Amniotic epithelial cell (primary cell): ENCODE data around the gene STRIP1.

Experiments
- DNase-seq: peaks from one replicate; pipeline ENCODE4 v3.0.0-alpha.2; 2010; ENCODE audit warnings: low read depth

Gene STRIP1

DNA sequence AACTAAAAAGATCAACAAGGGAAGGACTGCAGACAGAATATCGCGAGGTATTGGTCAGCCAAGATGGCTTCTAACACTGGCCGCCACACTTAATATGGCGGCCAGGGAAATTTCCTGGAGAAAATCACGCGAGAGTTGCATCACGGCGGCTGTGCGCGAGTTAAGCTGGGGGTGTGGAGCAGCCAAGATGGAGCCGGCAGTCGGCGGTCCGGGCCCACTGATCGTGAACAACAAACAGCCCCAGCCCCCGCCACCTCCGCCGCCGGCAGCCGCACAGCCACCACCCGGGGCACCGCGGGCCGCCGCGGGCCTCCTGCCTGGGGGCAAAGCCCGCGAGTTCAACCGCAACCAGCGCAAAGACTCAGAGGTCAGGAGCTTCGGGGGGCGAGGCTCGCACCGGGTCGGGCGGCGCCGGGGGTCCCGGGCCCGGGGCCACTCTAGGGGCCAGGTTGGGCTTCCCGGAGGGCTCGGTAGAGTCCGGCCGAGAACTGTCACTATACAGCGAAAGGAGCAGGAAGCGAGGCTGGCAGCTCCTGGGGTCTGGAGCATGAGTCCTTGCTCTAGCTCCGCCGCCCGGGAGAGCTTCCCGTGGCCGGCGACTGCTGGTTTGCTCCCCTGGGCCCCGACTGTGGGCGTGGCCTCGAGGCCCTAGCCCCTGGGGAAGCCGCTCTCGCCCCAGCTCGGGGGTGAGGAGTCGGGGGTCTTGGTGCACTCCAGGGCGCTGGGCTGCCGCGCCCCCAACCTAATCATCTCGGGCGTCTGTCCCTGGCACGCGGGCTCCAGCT, at the start of gene STRIP1:
TSS of gene STRIP1 (plus strand) at position 174 of the 785 bp plus-strand sequence. CDS start at position 188, 14 bp downstream.
- peak; percentile 95 for DNase-seq

DNA sequence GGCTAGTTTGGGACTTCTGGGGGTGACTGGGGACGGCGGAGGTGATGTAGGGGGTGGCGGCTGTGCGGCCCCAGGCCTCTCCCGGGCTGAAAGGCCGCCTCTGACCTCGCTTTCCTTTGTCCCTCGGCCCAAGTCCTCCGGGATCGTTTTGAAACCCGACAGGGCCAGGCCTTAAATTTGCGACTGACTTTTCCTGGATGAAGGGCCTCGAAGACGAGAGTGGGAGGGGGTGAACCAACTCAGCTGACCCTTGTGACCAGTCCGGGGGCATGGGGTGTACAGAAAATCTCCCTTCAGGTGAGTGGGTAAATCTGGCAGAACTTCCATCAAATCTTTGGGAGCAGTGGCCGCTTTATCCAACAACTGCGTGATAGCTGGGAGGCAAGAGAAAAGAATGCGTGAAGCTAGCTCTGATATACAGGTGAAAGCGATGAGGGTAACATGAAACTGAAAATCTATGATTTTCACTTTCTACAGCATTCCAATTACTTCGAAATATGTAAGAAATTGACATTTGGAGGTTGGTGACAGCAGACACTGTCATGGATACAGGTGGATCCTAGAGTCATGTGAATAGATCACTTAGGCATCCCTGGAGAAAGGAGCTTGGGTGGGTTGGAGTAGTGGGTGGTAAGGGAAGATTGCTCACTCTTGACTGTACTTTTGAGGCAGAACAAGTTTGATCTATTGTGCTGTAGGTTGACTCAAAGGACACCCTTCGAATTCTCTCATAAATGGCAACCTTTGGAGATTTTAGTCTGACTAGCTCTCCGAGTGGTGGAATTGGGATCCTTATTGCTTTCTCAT, 49.0 kb upstream of the STRIP1 start:
- DNase-seq = no peak

DNA sequence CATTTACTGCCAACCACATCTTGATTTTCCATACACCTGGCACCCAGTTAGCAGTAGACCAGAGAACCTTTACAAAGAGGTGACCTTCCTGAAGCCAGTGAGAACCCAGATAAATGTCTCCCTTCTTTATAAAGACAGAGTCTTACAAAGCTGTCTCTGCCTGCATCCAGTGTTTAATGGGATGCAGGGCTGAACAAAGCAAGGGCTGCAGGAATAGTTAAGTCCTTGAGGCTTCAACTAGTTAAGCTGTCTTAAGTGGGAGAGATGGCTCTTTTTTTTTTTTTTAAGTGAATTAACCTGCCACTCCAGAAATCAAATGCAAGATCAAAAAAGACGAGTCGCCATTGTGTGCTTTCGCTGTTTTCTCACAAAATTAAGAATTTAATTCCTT, 48.4 kb upstream of the STRIP1 start:
- no peak for DNase-seq

DNA sequence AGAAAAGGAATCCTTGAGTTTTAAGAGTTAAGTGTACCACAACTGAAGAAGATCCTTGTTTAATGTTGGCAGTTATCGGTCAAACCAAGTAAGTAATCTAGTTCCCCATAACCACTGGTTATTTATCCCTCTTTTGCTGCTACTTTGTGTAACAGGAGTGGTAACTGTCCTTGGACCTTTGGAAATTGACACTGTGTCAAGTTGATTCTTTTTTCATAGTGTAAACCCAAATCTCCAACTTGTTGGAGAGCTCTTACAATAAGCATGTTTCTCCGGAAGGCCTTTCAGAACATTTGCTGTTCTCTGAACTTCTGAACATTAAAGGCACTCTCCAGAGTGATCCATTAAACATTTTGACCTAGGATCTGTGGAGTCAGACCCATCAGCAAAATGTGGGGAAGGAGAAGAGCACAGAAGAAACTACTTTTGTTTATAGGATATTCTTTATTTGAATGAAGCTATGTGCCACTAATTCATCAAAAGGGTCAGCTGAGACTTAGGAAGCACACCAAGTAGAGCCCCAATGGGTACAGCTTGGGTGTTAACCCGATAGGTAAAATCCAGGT, 46.0 kb upstream of the STRIP1 start:
- no peak for DNase-seq

GRCh38 chr1:109989506-109990301, 44.7 kb upstream of the STRIP1 start:
- DNase-seq = no peak

DNA sequence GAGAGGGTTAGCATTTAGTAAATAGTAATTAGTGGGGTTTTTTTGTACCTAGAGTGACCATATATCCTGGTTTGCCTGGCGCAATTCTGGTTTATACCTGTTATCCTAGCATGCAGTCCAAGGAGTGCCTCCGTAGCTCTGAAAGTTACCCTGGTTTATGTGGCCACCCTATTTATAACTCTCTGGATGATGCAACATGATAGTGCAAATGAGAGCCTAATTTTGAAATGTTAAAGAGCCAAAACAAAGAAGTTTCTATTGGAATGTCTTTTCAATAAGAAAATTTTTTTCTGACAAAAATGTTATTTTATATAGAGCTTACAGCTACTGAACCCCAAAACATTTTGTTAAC, 44.1 kb upstream of the STRIP1 start:
- no peak for DNase-seq

DNA sequence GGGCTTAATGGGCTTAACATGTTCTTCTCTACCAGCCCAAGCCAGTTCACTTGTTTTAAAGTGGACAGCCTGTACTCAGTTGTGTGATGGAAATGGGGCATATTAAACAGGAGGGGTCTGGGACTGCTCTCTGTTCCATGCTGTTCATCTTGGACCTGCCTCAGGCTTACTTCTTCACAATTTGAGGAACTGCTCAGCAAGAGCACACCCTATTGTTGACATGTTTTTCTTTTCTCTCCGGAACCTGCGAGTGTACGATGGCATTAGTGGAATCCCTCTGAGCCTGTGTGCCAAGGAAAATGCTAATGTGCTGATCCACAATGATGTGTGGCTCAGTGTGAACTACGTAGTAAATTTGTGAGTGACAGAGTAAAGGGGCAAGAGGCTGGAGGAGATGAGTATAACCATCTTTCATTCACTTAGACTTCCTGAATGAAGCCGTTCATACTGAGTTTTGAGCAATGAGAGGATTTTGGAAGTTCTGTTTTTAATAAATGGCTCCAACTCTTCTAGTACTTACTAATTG, 43.0 kb upstream of the STRIP1 start:
- DNase-seq = no peak

- peak; percentile 84 for DNase-seq
Observed at GRCh38 chr1:109993885-109994284, 40.5 kb upstream of the STRIP1 start.

DNA sequence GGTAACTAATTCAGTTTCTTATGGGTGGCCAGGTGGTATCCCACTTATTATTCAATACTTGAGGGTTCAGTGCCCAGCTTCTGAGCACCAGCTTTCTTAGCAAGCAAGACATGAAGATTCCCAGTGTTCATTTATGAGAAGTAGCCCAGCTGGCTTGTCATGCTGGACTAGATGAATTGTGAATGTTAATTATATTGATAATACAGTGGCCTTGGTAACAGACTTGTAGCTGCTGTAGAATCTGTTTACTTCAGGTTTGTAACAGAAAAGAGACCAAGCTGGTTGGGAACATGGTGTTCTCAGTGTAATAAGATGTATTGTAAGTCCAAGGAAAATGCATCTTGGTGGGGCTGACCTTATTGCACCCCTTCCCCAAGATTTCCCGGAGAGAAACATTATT, 39.8 kb upstream of the STRIP1 start:
- DNase-seq = peak; percentile 32

GRCh38 chr1:109995536-109995935, 38.9 kb upstream of the STRIP1 start:
- peak; percentile 65 for DNase-seq

DNA sequence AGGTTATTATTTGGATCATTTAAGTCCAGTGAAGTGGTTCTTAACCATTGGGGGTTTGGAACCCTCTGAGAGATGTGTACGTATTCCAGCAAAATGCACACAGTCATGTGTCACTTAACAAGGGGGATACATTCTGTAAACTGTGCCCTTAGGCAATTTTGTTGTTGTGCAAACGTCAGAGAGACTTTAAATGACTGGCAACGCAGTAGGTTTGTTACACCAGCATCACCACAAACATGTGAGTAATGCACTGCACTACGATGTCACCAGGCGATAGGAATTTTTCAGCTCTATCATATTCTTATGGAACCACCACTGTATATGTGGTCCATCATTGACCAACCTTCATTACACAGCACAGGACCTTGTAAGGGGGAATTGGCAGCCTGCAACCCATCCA, 37.9 kb upstream of the STRIP1 start:
- DNase-seq = peak; percentile 86

GRCh38 chr1:109997204-109997866, 37.1 kb upstream of the STRIP1 start:
- DNase-seq = no peak

DNA sequence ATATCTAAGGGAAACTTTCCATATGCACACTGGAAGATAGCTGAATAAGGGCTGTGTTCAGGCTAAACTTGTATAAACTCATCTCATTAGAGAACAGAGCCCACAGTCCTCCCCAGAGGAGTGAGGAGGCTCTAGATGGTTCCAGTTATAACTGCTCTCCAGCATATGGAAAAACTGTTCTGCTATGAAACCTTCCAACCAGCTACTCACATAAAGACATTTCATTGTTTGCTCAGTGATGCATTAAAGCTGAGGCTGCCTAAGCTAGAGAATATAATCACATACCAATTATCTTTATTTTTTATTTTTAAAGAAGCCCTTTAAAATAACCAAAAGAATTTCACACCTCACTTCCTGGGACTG, 36.6 kb upstream of the STRIP1 start:
- no peak for DNase-seq

DNA sequence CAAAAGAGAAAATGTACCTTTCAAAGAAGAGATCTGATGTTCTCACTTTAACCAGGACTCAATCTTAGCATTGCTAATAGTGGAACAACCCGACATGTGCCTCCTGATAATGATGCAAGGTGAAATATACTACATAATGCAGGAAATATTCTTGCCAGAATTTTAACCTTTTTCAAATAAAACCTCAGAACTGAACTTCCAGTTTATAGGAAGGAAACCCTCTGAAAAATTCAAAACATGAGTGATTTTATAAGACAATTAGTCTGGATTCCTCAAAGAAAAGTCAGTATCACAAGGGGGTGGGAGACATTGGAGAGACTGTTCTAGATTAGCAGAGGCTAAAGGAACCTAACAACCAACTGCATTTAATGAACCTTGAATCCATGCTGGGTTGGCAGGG, 31.7 kb upstream of the STRIP1 start:
- no peak for DNase-seq

DNA sequence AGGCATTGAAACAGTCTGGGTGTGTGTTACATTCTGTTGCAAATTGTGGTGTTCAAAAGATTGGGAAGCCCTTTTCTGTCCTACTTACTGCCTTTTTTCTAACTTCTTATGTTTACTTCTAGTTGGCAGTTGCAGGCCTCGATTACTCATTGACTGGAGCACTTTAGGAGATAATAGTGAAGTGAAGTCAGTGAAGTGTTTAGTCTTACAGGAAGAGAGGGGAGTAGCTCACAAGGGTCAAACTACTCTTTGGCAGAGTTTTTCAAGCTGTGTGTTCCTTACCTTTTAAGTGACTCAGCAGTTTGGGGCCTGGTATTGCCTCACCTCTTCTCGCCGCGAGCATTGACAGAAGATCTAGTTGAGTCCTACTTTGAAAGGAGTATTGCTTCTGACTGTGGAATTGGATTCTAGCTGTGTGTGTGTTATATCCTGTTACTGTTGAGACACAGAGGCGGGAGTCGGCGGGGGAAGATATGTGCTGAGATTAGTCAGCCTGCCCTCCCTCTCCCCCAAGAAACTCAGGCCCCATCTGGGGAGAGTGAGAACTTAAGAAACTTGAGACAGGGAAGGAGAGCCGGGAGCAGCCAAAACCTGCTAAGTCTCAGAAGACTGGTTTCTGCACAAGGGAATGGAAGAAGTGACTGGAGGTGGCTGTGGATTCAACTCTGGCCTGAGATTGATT, 30.5 kb upstream of the STRIP1 start:
- DNase-seq = peak; percentile 100

- no peak for DNase-seq
Observed at GRCh38 chr1:110004583-110004982, 29.8 kb upstream of the STRIP1 start.

GRCh38 chr1:110005971-110006370, 28.5 kb upstream of the STRIP1 start:
- DNase-seq = peak; percentile 48

- no peak for DNase-seq
Observed at GRCh38 chr1:110006516-110006915, 27.9 kb upstream of the STRIP1 start.

DNA sequence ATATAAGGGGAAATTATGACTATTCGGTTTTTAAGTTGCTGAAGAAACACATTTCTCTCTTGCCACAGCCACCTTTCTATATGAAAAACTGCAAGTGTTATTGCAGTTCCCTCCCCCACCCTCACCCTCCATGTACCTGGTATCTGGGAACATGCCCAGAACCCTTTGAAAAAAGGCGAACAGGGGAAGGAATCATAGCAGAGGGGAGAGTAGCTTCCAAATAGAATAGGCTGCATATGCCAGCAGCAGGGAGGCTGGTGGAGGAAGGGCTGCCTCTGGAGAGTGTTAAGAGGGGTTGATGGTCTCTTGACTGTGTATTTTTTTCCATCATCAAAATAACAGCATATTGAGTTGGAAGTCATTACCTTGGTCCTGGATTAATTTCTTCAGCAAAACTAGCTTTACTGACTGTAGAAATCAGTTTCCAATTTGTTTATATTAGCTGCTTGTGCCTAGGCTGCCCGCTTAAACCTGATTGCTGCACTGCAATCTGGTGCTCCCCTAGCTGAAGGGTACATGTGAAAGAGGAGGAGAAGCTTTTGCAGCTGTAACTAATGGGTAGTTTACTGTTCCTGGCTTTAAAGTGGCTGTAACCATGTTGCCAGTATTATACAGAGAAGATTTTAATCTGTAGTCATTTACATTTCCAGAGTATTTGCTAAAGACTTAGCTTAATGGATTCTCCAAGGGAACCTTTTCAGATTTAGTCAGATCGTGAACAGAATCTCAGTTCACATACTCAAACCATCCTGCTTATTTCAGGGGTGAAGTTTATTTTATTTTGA, 27.2 kb upstream of the STRIP1 start:
- DNase-seq = no peak

GRCh38 chr1:110008971-110009565, 25.4 kb upstream of the STRIP1 start:
- DNase-seq = no peak
